GM23248 (cell line): ENCODE data around the gene SPHKAP. TPM values are rescaled to one million over a fixed set of nuclear protein-coding genes. Genes with fewer than 3 reads are reported as not detected.

Experiments used
- DNase-seq: peaks from one replicate; pipeline ENCODE4 v3.0.0-alpha.2; 2015
- H2AFZ ChIP-seq: fragments of 200-600 bp; sonication (generic); 2 replicates; pipeline ENCODE4 v1.6.1; 2016; ENCODE audit warnings: antibody characterized with exemption
- H3F3A ChIP-seq: fragments of 200-600 bp; sonication (generic); 2 replicates; pipeline ENCODE4 v1.6.1; 2016; ENCODE audit warnings: mild to moderate bottlenecking, antibody characterized with exemption, mixed run types; ENCODE audit not compliant: insufficient read depth
- H3K27ac ChIP-seq: fragments of 200-600 bp; sonication (generic); 2 replicates; pipeline ENCODE4 v1.5.1; 2016; ENCODE audit warnings: mild to moderate bottlenecking
- H3K27me3 ChIP-seq: fragments of 200-600 bp; sonication (generic); replicated peaks from 2 replicates; pipeline ENCODE4 v1.6.1; 2016; ENCODE audit warnings: mild to moderate bottlenecking; ENCODE audit not compliant: insufficient read depth
- H3K36me3 ChIP-seq: fragments of 200-600 bp; sonication (generic); 2 replicates; pipeline ENCODE4 v1.6.1; 2016; ENCODE audit warnings: low read depth, mild to moderate bottlenecking
- H3K4me1 ChIP-seq: fragments of 200-600 bp; sonication (generic); 2 replicates; pipeline ENCODE4 v1.6.1; 2016; ENCODE audit warnings: mild to moderate bottlenecking; ENCODE audit not compliant: insufficient read depth
- H3K4me2 ChIP-seq: fragments of 200-600 bp; sonication (generic); one replicate; pipeline ENCODE4 v1.6.1; 2016; ENCODE audit warnings: mild to moderate bottlenecking; ENCODE audit not compliant: unreplicated experiment
- H3K4me3 ChIP-seq: fragments of 200-600 bp; sonication (generic); 2 replicates; pipeline ENCODE4 v1.5.1; 2016; ENCODE audit warnings: mild to moderate bottlenecking
- H3K79me2 ChIP-seq: fragments of 200-600 bp; sonication (generic); 2 replicates; pipeline ENCODE4 v1.6.1; 2016; ENCODE audit warnings: mild to moderate bottlenecking; ENCODE audit not compliant: insufficient read depth
- H3K9ac ChIP-seq: fragments of 200-600 bp; sonication (generic); 2 replicates; pipeline ENCODE4 v1.6.1; 2016; ENCODE audit warnings: mild to moderate bottlenecking
- H3K9me2 ChIP-seq: fragments of 200-600 bp; sonication (generic); 2 replicates; pipeline ENCODE4 v1.6.1; 2016; ENCODE audit warnings: mixed run types, mild to moderate bottlenecking, moderate library complexity; ENCODE audit not compliant: insufficient read depth
- H3K9me3 ChIP-seq: fragments of 200-600 bp; sonication (generic); one replicate; pipeline ENCODE4 v1.6.1; 2017; ENCODE audit warnings: low read depth
- H4K20me1 ChIP-seq: fragments of 200-600 bp; sonication (generic); 2 replicates; pipeline ENCODE4 v1.6.0; 2016; ENCODE audit not compliant: insufficient read depth
- EZH2 ChIP-seq: fragments of 200-600 bp; sonication (generic); IDR thresholded peaks from 2 replicates; pipeline ENCODE4 v1.6.1; 2018; ENCODE audit warnings: antibody characterized with exemption, mild to moderate bottlenecking; ENCODE audit not compliant: insufficient read depth, poor library complexity, severe bottlenecking
- EZH2phosphoT487 ChIP-seq: fragments of 200-600 bp; sonication (generic); IDR thresholded peaks from 2 replicates; pipeline ENCODE4 v1.6.1; 2018; ENCODE audit warnings: antibody characterized with exemption, moderate library complexity, mild to moderate bottlenecking, low read depth; ENCODE audit not compliant: insufficient read depth
- WGBS, 2 experiments: methylation state at CpG; one replicate each; pipeline ENCODE4 v1.1.6; 2015 to 2017; ENCODE audit warnings: low lambda C conversion rate in 2 of 2, low coverage in 1 of 2; ENCODE audit errors: missing lambda C conversion rate in 2 of 2; 5-methylcytosine and 5-hydroxymethylcytosine counted together
- in situ Hi-C: fragments of 300-500 bp; cut with MboI; formaldehyde crosslinking; loops from 2 replicates; pipeline ENCODE4 v1.15.0; 2020
- polyA plus RNA-seq: library from polyadenylated mRNA; unstranded; fragments of >200 nt; fragmentation: Nextera tagmentation; extraction: Ambion mirVana; gene quantifications from 2 replicates; pipeline ENCODE4 v1.2.1, GENCODE V29; 2016
- total RNA-seq: library from RNA; depleted of rRNA; stranded (reverse); fragments of >200 nt; shearing (Covaris generic); gene quantifications from 2 replicates; pipeline ENCODE4 v1.2.3, GENCODE V29; 2014

Gene SPHKAP
- total and polyA plus RNA-seq, 2 experiments from 2014 or later, result 0.04 to 0.32 TPM

DNA sequence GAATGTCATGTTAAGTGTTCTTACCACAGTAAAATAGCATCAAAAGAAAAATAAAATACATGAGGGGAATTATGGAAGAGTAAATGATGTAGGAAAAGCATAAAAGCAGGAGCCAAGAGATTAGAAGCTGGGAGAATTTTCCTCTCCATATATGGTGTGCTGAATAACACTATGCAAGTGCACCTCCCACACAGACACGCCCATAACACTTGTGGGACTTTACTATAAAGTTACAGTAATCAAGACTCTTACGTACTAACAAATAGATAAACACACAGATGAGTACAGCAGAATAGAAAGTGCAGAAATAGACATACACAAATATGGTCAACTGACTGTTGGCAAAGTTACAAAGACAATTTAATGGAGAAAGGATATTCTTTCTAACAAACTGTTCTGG lies 16.0 kb upstream of the SPHKAP start:
- Histone ChIP-seq H3K36me3 (no peaks in the 10 kb centered on the region), H3K9me2 (no peaks in the 10 kb centered on the region), H3K9me3 (no peaks in the 10 kb centered on the region), H3K4me3 (no peak overlapping the region), H3K27ac (no peak overlapping the region), H3K27me3 (no peaks in the 10 kb centered on the region), H3F3A (no peaks in the 10 kb centered on the region), H3K4me1 (no peaks in the 10 kb centered on the region), H4K20me1 (no peaks in the 10 kb centered on the region), H3K4me2 (no peak overlapping the region), H3K9ac (no peak overlapping the region), H2AFZ (no peak overlapping the region), H3K79me2 (no peaks in the 10 kb centered on the region)
- no peak for TF ChIP-seq EZH2
- TF ChIP-seq EZH2phosphoT487, result no peak
- 23 to 25% methylated on average over 2 of the region's 2 CpGs for WGBS, 2 experiments
- no peak for DNase-seq
- in situ Hi-C loops, result no loop called here

GRCh38 chr2:228180181-228181097 lies 1.0 kb downstream of the SPHKAP start:
- WGBS, 2 experiments, result 2% methylated on average over 41 to 43 of the region's 43 CpGs
- Histone ChIP-seq H3F3A (no peaks in the 10 kb centered on the region), H3K36me3 (no peaks in the 10 kb centered on the region), H3K9ac (no peak overlapping the region), H3K27ac (no peak overlapping the region), H3K27me3 (peaks cover 28% of the 10 kb centered on the region), H3K9me2 (no peaks in the 10 kb centered on the region), H3K4me2 (peak overlapping the region; percentile 68), H3K9me3 (no peaks in the 10 kb centered on the region), H4K20me1 (no peaks in the 10 kb centered on the region), H3K4me1 (no peaks in the 10 kb centered on the region), H3K79me2 (no peaks in the 10 kb centered on the region), H2AFZ (no peak overlapping the region), H3K4me3 (peak overlapping the region; percentile 59)
- peak; percentile 20 for DNase-seq
- in situ Hi-C loops, result no loop called here
- no peak for TF ChIP-seq EZH2phosphoT487
- no peak for TF ChIP-seq EZH2

GRCh38 chr2:228167290-228167689 lies 14.2 kb downstream of the SPHKAP start:
- Histone ChIP-seq H4K20me1 (no peaks in the 10 kb centered on the region), H3K9ac (no peak overlapping the region), H2AFZ (no peak overlapping the region), H3K4me2 (no peak overlapping the region), H3K9me3 (no peaks in the 10 kb centered on the region), H3K4me1 (no peaks in the 10 kb centered on the region), H3K27me3 (no peaks in the 10 kb centered on the region), H3K79me2 (no peaks in the 10 kb centered on the region), H3K27ac (no peak overlapping the region), H3F3A (no peaks in the 10 kb centered on the region), H3K36me3 (no peaks in the 10 kb centered on the region), H3K9me2 (no peaks in the 10 kb centered on the region), H3K4me3 (no peak overlapping the region)
- no peak for TF ChIP-seq EZH2
- no peak for TF ChIP-seq EZH2phosphoT487
- in situ Hi-C loops, result no loop called here
- no peak for DNase-seq
- 59 to 71% methylated on average over 4 of the region's 4 CpGs for WGBS, 2 experiments

DNA sequence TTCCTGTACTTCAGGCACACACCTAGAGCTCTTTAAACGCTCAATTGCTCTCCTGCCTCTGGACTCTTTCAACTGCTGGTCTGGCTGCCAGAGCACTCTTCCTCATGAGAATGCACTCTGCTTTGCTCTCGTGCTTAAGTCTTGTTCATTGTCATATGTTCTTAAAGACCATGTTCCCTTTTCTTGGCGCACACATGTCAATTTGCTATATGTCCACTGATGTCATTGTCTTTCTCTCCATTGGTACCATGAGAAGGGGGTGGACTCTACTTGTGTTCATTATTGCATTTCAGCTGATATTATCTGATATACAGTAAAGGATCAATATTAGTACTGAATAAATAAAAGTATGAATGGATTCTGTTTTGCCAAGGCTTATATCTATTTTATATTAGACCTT lies 16.8 kb downstream of the SPHKAP start:
- Histone ChIP-seq H3K27me3 (no peaks in the 10 kb centered on the region), H3K4me2 (no peak overlapping the region), H3K9me3 (no peaks in the 10 kb centered on the region), H3K4me1 (no peaks in the 10 kb centered on the region), H3K27ac (no peak overlapping the region), H4K20me1 (no peaks in the 10 kb centered on the region), H3F3A (no peaks in the 10 kb centered on the region), H3K9ac (no peak overlapping the region), H3K79me2 (no peaks in the 10 kb centered on the region), H3K9me2 (no peaks in the 10 kb centered on the region), H2AFZ (no peak overlapping the region), H3K36me3 (no peaks in the 10 kb centered on the region), H3K4me3 (no peak overlapping the region)
- 40 to 44% methylated on average over 3 of the region's 3 CpGs for WGBS, 2 experiments
- no peak for DNase-seq
- no peak for TF ChIP-seq EZH2
- no peak for TF ChIP-seq EZH2phosphoT487
- in situ Hi-C loops, result no loop called here
